Uterus (tissue), 2 donors: ENCODE data around the gene RAP1GAP.

Source experiments
- CTCF ChIP-seq, 4 experiments: fragments of 200-600 bp in 2 of 4; fragments of 450-650 bp in 2 of 4; sonication (generic) in 2 of 4; IDR thresholded peaks; one replicate each; pipeline ENCODE4 v1.5.1; 2016 to 2019; ENCODE audit warnings: antibody characterized with exemption in 4 of 4, mild to moderate bottlenecking in 2 of 4, moderate library complexity in 1 of 4
- POLR2A ChIP-seq, 2 donors: fragments of 450-650 bp; IDR thresholded peaks; one replicate each; pipeline ENCODE4 v1.6.1; 2016; ENCODE audit warnings: antibody characterized with exemption in 2 of 2, mild to moderate bottlenecking in 1 of 2, moderate library complexity in 1 of 2

GRCh38 chr1:21665711-21666575 lies 3.2 kb downstream of the RAP1GAP start:
- TF ChIP-seq POLR2A (IDR thresholded peaks at IDR 0.05) (no peak), CTCF (IDR thresholded peaks at IDR 0.05) (no peak)
